HL-60/S4 treated with retinoic acid at 250 ng/mL for 4 days and 3 days (cell line): Measurements from ENCODE around the gene FRS2.

ENCODE experiments used
- in situ Hi-C: fragments of 300-500 bp; cut with MboI; formaldehyde crosslinking; loops from 2 replicates; pipeline ENCODE4 v1.7.0; 2022; ENCODE audit warnings: low sequenced_read_pairs

The FRS2 gene

DNA sequence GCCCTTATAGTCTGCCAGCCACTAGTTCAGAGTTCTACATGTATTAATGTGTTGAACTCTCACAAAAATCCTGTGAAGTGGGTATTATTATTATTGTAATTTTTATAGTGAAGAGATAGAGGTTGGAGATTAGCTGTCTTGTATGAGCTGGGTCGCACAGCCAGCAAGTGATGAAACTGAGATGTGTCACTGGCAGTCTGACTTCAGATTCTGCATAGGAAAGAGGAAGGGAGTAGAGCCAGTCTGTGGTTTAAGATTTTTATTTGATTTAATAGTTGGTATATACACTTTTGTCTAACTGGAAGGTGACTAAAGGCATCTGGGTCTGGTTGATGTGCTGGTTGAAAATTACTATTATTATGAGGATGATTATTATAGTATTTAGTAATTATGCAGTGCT is 5.8 kb upstream of the FRS2 start:
- in situ Hi-C loops: no loop called here

- in situ Hi-C loops: no loop called here
Measured at GRCh38 chr12:69466867-69467266, 3.3 kb upstream of the FRS2 start.

DNA sequence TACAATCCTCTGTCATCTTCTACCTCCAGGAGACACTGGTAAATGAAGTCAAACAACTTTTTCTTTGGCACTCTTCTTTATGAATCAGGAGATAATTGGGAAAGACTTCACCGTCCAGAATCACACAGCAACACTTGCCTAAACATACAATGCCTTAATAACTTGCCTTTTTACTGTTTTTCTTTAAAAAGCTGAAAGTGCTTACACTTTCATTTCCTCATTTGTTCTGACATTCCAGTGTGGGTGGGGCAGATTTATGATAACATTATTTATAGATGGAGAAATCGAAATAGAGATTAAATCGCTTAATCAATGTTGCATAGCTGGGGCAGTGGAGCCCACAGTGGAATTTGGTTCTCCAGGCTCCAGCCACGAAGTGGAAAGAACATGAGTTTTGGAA is 2.8 kb upstream of the FRS2 start:
- in situ Hi-C loops: no loop called here

GRCh38 chr12:69468237-69469026 is 1.8 kb upstream of the FRS2 start:
- in situ Hi-C loops: no loop called here

DNA sequence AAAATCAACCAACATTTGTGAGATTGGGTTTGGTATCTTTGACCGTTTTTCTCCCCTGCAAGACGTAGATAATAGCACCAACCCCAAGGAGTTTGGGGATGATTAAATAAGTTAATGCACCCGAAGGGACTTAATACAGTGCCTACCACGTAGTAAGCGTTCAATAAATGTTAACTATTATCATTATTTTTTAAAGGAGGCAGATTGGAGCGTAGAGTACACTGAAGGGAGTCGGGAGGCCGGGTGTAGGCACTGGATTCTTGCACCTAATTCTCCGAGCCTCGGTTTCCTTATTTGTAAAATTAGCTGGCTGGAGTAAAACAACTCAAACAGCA is 367 bp upstream of the FRS2 start:
- in situ Hi-C loops: no loop called here

DNA sequence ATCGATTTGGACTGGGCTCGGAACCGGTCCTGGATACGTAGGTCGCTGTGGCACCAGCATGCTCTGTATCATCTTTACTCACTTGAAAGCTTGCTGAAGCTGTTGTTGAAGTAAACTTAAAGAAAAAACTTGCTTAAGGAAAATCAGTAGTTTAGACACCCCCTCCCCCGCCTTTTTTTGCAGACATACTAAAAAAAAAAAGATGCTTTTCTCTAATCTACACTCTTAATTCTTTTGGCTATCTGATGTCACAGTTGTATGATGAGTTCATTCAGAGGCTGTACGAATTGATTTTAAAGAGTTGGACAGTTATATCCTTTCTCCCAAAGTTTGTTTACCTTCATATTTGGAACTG is 865 bp downstream of the FRS2 start:
- in situ Hi-C loops: no loop called here

GRCh38 chr12:69471667-69472385 is 1.6 kb downstream of the FRS2 start:
- in situ Hi-C loops: no loop called here

GRCh38 chr12:69473262-69473661 is 3.1 kb downstream of the FRS2 start:
- in situ Hi-C loops: no loop called here

DNA sequence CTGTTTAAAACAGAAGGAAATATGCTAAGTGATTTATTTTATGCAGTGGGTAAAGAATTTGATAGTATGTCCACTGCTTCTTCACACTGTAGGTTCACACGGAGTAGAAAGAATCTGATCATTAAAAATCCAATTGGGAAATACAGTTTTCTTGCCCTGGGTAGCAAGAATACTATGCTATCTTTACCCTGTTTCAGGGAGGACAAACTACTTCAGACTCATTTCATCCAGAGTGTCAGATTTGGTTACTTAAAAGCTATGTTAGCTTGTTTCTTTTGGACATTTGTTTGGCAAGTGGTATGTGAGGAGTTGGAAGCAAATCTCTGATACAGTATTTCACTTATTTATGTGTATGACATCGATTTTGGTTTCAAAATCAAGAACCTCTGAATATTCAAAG is 4.3 kb downstream of the FRS2 start:
- in situ Hi-C loops: no loop called here

DNA sequence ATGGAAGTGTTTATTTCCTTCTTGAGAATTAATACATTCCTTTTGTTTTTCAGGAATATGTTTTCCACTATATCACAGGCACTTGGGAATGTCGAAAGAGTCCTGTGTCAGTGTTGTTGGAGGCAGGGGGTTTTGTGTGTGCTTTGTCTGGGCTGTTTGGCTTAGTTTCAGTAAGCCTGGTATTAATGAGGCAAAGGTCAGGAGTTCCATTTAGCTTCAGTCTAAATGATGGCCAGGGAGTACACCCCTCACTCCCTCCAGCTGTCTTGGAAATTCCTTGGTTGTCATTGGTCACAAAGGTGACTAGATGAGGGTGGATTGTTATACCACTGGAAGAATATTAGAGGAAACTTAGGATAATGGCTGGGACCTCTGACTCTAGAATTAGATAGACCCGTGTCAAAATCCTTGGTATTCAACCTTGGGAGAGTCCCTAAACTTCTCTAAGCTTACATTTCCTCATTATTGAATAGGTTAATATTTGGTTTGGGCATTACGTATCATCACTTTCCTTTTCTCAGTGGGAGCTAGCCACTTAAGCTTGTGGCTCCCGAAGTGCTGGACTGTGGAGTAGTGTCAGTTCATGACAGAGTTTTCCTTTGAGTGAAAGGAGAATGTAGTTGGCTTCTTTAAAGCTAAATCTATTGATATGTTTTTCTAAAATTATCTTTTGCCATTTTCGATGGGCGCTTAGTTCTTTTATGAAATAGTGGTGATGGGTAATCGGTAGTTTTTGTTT is 5.2 kb downstream of the FRS2 start:
- in situ Hi-C loops: no loop called here

DNA sequence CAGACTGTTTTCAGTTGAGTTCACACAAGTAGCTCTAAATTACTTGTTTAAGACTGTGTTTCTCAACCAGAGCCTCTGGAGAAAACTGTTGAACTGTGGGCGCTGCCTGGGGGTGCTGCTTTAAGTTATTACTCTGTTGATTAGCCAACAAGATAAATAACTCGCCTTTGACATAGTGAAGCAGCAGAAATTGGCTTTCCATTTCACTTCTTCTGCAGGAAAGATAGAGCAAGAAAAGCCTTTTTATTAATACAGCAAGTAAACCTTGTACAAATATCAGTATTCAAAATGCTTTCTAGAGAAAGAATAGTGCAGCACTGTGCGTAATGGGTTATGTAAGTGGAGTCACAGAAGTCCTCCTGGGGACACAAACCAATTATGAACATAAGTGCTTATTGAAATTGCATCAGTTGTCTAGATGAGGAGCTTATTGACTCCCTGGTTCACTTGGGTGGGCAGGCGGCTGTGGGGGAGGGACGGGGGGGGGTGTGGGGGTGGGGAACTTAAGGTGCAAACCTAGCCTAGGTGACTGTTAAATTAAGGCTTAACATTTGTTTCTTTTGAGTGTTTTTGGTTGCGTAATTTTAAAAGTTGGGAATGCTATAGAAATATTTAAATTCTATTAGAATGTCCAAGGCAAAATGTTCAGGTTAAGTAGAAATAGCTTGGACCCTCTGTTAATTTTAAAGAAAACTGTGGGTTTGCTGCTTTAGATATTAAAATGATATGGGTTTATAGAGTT is 6.3 kb downstream of the FRS2 start:
- in situ Hi-C loops: no loop called here

- in situ Hi-C loops: no loop called here
Measured at GRCh38 chr12:69479675-69480074, 9.5 kb downstream of the FRS2 start.

DNA sequence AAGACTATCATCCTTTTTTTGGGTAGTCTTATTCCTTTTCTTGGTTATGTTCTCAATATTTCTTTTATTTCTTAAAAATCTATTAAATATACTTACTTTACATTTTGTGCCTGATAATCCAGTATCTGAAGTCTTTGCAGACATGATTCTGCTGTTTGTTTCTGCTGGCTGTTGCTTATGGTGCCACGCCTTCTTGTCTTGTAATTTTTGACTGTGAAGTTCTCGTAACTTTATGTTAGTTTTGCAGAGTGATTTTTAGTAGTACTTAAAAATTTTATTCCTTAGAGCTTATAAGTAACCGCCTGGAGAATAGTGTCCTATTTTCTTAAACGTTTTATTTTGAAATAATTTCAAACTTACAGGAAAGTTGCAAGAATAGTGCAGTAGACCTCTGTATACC is 10.5 kb downstream of the FRS2 start:
- in situ Hi-C loops: no loop called here

GRCh38 chr12:69481133-69481532 is 10.9 kb downstream of the FRS2 start:
- in situ Hi-C loops: no loop called here

DNA sequence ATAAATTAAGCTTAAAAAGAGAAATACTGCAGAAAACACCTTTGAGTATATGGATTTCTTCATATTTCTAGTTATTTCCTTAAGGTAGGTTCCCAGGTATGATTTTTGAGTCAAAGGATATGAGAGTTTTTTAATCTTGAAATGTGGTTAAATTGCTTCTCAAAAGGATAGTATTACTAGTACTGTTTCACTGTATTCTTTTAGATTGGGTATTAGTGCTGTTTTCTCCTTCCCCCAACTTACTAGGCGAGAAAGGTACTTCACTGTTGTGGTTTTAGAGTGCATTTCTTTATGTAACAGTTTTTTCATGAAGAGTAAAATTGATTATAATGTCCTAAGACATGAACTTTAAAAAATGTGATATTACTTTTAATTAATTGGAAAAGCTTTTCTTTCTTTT is 13.5 kb downstream of the FRS2 start:
- in situ Hi-C loops: no loop called here

DNA sequence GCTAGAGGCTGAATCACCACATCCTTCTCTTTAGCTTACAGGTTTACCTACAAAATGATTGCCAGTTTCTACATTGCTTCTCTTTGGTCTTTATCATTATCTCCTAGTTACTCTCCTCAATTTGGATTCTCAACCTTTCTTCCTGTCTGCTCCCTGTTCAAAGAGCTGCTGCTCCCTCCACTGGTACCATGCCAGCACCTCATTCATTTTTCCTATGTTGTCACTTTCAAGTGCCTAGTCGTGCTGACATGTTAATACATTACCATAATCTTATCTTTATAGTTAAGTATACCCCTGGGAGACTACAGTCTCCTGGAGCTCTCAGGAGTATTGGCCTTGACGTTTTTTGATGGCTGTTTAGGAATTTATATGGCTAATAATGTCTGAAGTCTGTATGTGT is 14.2 kb downstream of the FRS2 start:
- in situ Hi-C loops: no loop called here

GRCh38 chr12:69490920-69491643 is 20.9 kb downstream of the FRS2 start:
- in situ Hi-C loops: no loop called here

DNA sequence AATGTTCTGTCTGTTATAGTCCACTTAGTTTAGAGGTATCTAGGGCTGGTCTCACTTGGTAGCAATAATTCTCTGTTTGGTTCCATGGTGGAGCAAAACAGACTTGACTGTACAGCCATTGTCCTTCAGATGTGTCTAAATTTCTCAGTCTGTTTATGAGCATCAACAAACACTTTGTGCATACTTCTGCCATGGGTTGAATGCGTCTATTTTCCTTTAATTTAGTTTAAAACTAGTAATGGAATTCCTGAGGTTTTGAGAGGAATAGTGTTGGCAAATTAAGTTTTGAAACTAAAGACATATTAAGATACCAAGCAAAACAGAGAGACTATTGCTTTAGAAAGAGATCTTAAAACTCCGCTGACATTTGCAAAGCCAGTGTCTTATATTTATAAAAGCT is 22.6 kb downstream of the FRS2 start:
- in situ Hi-C loops: no loop called here

DNA sequence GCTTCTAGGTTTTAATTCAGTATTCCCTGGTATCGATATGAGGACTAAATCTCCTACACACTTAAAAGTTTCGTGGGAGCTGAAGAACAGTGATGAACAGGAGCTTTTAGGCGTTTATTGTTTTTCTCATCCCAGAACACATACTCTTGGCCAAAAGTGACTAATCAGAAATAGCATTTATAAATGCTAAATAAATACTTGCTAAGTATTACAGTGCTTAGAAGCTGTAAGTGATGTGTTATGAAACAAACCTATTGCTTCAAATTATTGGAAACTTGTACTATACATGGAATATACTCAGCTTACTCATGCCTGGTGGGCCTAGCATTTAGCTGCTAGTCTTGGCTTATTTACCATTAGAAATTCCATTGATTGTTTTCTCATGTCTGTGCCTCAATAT is 24.9 kb downstream of the FRS2 start:
- in situ Hi-C loops: no loop called here

GRCh38 chr12:69497308-69498026 is 27.3 kb downstream of the FRS2 start:
- in situ Hi-C loops: no loop called here
